Measurements from ENCODE around the gene SCN7A.

SCN7A gene

DNA sequence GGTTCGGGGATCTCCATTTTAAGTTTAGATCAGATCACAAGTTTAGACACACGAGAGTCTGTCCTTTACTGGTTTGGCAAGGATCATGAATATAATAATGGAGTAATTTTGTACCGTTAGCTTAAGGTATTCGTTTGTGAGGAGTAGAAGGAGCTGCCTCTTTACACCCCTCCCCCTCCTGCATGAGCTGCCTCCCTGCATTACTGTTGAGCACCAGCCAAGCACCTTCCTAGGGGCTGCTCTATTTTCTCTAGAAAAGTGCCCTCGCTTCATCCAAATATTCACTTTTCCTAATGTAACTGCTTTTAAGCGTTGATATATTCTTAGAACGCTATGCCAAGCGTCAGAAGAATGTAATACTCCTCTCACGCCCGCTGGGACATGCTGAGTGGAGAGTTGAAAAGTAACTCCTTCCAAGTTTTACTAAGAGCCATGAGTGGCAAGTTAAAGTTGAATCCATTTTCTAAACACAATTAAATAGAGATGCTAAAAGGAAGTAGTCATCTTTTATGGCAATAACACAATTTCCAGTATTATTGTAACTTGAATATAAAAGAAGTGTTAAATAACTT lies 25.4 kb upstream of the SCN7A start:
- Histone ChIP-seq H3K27me3 (replicated peaks) (no peaks in the 10 kb centered on the region), H3K36me3 (replicated peaks) (no peaks in the 10 kb centered on the region), H3K4me3 (ENCODE audit: low read depth, low read length) (no peak overlapping the region), H3K27ac (no peak overlapping the region)
- in situ Hi-C loops (cut with HindIII; ENCODE audit: low pct_ligation_motif_present, low sequenced_read_pairs), result no loop called here
- DNase-seq, result no peak
- TF ChIP-seq CTCF (IDR thresholded peaks at IDR 0.05; ENCODE audit: low read depth, low read length, missing control alignments), result no peak

- Histone ChIP-seq H3K4me3 (ENCODE audit: low read depth, low read length) (no peak overlapping the region), H3K27ac (no peak overlapping the region), H3K36me3 (replicated peaks) (no peaks in the 10 kb centered on the region), H3K27me3 (replicated peaks) (no peaks in the 10 kb centered on the region)
- no peak for DNase-seq
- TF ChIP-seq CTCF (IDR thresholded peaks at IDR 0.05; ENCODE audit: low read depth, low read length, missing control alignments), result no peak
- in situ Hi-C loops (cut with HindIII; ENCODE audit: low pct_ligation_motif_present, low sequenced_read_pairs), result no loop called here
These were observed 24.8 kb upstream of the SCN7A start for GRCh38 chr2:166518634-166519390.

- in situ Hi-C loops (cut with HindIII; ENCODE audit: low pct_ligation_motif_present, low sequenced_read_pairs), result no loop called here
- TF ChIP-seq CTCF (IDR thresholded peaks at IDR 0.05; ENCODE audit: low read depth, low read length, missing control alignments), result no peak
These were observed 23.5 kb upstream of the SCN7A start for GRCh38 chr2:166517533-166518061.

DNA sequence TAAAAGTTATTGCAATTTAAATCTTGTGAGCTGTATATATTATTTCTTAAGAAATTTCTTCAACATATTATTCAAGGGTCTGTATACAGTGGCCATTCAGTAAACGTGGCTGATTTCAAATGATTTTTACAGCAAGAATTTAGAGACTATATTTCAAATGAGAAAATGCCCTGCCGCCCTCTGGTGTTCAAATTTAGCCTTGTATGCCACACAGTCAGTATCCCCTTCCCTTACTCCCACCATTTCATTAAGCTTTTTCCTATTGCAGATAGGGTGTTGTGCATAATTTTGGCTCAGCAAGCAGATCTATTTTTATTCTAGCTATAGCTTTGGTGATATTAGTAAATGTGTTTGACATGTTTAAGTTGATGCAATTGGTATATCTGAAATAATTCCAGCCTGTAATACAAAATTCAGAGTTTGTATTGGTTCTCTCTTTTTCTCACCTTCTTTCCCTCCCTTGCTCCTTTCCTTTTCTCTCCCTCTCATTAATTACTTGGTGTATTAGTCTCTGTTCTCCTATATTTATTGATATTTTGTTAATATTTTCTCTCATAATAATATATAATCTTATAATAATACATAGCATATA lies 22.8 kb upstream of the SCN7A start:
- in situ Hi-C loops (cut with HindIII; ENCODE audit: low pct_ligation_motif_present, low sequenced_read_pairs), result no loop called here
- DNase-seq, result peak; percentile 40
- TF ChIP-seq CTCF (IDR thresholded peaks at IDR 0.05; ENCODE audit: low read depth, low read length, missing control alignments), result peak; percentile 78

More at GRCh38 chr2:166517533-166518061, 23.5 kb upstream of the SCN7A start:
- Histone ChIP-seq H3K36me3 (replicated peaks) (no peaks in the 10 kb centered on the region), H3K27me3 (replicated peaks) (no peaks in the 10 kb centered on the region), H3K4me3 (ENCODE audit: low read depth, low read length) (no peak overlapping the region), H3K27ac (no peak overlapping the region)
- DNase-seq, result no peak

DNA sequence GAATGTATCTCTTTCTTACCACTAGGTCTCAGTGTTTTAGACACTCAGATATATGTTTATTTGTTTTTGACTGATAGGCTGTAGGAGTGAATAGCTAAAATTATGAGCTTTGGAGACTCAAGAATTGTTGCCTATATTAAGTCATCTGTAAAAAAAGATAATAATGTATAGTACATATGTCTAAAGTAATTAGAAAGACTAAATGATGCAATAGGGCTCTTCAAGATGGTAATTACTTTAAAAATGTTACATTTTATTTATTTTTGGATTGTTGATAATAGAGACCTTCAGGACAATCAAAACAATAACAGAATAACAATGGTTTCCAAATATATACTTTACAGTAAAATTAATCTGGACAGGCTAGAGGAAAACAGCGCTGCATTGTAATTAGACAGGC lies 19.9 kb upstream of the SCN7A start:
- H3K27me3 ChIP-seq (replicated peaks), result no peaks in the 10 kb centered on the region
- in situ Hi-C loops (cut with HindIII; ENCODE audit: low pct_ligation_motif_present, low sequenced_read_pairs), result no loop called here
- H3K27ac ChIP-seq, result no peak overlapping the region
- H3K36me3 ChIP-seq (replicated peaks), result no peaks in the 10 kb centered on the region
- DNase-seq, result no peak
- no peak for TF ChIP-seq CTCF (IDR thresholded peaks at IDR 0.05; ENCODE audit: low read depth, low read length, missing control alignments)
- no peak overlapping the region for H3K4me3 ChIP-seq (ENCODE audit: low read depth, low read length)

More for the DNA sequence above, 22.8 kb upstream of the SCN7A start:
- Histone ChIP-seq H3K27ac (no peak overlapping the region), H3K4me3 (ENCODE audit: low read depth, low read length) (no peak overlapping the region), H3K27me3 (replicated peaks) (no peaks in the 10 kb centered on the region), H3K36me3 (replicated peaks) (no peaks in the 10 kb centered on the region)
